ENCODE results near the gene XPO6.

GRCh38 chr16:28163699-28164098 is 48.1 kb downstream of the XPO6 start:
- no peak for TF ChIP-seq CTCF (IDR thresholded peaks at IDR 0.05)
- TF ChIP-seq SMC3 (IDR thresholded peaks at IDR 0.05; ENCODE audit: low read depth, low read length), result no peak
- TF ChIP-seq, protein P1, sequence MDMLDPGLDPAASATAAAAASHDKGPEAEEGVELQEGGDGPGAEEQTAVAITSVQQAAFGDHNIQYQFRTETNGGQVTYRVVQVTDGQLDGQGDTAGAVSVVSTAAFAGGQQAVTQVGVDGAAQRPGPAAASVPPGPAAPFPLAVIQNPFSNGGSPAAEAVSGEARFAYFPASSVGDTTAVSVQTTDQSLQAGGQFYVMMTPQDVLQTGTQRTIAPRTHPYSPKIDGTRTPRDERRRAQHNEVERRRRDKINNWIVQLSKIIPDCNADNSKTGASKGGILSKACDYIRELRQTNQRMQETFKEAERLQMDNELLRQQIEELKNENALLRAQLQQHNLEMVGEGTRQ (IDR thresholded peaks at IDR 0.05; ENCODE audit: borderline replicate concordance, low read depth, low read length), result no peak
- TF ChIP-seq, protein P2, sequence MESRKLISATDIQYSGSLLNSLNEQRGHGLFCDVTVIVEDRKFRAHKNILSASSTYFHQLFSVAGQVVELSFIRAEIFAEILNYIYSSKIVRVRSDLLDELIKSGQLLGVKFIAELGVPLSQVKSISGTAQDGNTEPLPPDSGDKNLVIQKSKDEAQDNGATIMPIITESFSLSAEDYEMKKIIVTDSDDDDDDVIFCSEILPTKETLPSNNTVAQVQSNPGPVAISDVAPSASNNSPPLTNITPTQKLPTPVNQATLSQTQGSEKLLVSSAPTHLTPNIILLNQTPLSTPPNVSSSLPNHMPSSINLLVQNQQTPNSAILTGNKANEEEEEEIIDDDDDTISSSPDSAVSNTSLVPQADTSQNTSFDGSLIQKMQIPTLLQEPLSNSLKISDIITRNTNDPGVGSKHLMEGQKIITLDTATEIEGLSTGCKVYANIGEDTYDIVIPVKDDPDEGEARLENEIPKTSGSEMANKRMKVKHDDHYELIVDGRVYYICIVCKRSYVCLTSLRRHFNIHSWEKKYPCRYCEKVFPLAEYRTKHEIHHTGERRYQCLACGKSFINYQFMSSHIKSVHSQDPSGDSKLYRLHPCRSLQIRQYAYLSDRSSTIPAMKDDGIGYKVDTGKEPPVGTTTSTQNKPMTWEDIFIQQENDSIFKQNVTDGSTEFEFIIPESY (IDR thresholded peaks at IDR 0.05; ENCODE audit: borderline replicate concordance, low read depth), result no peak
- TF ChIP-seq, protein P3, sequence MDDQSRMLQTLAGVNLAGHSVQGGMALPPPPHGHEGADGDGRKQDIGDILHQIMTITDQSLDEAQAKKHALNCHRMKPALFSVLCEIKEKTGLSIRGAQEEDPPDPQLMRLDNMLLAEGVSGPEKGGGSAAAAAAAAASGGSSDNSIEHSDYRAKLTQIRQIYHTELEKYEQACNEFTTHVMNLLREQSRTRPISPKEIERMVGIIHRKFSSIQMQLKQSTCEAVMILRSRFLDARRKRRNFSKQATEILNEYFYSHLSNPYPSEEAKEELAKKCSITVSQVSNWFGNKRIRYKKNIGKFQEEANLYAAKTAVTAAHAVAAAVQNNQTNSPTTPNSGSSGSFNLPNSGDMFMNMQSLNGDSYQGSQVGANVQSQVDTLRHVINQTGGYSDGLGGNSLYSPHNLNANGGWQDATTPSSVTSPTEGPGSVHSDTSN (IDR thresholded peaks at IDR 0.05), result no peak
- no peak for TF ChIP-seq POLR2AphosphoS5 (IDR thresholded peaks at IDR 0.05; ENCODE audit: low read depth, low read length)
